ENCODE results near the gene PACSIN3. TPM values are rescaled to one million over a fixed set of nuclear protein-coding genes. Genes with fewer than 3 reads are reported as not detected.

Gene PACSIN3
- total RNA-seq, 1 donor from 2014 or later = 97.1 TPM

GRCh38 chr11:47176328-47177228, 9.7 kb downstream of the PACSIN3 start, which contains the start of gene ARFGAP2:
Gene ARFGAP2, minus strand, starts transcription at chr11:47176879. Its CDS starts 26 bp downstream, at chr11:47176853.
- Histone ChIP-seq H3K27me3 (ENCODE audit: control insufficient read depth, insufficient read depth, low read length) (no peaks in the 10 kb centered on the region), H3K36me3 (ENCODE audit: control insufficient read depth, insufficient read depth, low read length) (peaks cover 37% of the 10 kb centered on the region)

GRCh38 chr11:47175746-47176327, 10.4 kb downstream of the PACSIN3 start:
- peak; percentile 64 for FAIRE-seq
- peaks cover 39% of the 10 kb centered on the region for H3K36me3 ChIP-seq (ENCODE audit: control insufficient read depth, insufficient read depth, low read length)
- no peak for TF ChIP-seq CTCF (IDR thresholded peaks at IDR 0.05; ENCODE audit: insufficient read depth, low read length, severe bottlenecking)

More at GRCh38 chr11:47176328-47177228, 9.7 kb downstream of the PACSIN3 start, which contains the start of gene ARFGAP2:
- DNase-seq (ENCODE audit: low read depth) = peak; percentile 86
- no peak for FAIRE-seq
- no peak for TF ChIP-seq CTCF (IDR thresholded peaks at IDR 0.05; ENCODE audit: insufficient read depth, low read length, severe bottlenecking)
- H3K4me3 ChIP-seq (ENCODE audit: low read depth, low read length) = peak within 1 kb of the TSS; percentile 77

GRCh38 chr11:47172740-47173336, 13.4 kb downstream of the PACSIN3 start:
- Histone ChIP-seq H3K36me3 (ENCODE audit: control insufficient read depth, insufficient read depth, low read length) (peaks cover 39% of the 10 kb centered on the region), H3K4me3 (ENCODE audit: low read depth, low read length) (no peak overlapping the region), H3K27me3 (ENCODE audit: control insufficient read depth, insufficient read depth, low read length) (no peaks in the 10 kb centered on the region)
- no peak for TF ChIP-seq CTCF (IDR thresholded peaks at IDR 0.05; ENCODE audit: insufficient read depth, low read length, severe bottlenecking)
- FAIRE-seq (no peak), DNase-seq (ENCODE audit: low read depth) (no peak)

More at GRCh38 chr11:47175746-47176327, 10.4 kb downstream of the PACSIN3 start:
- peak; percentile 33 for DNase-seq (ENCODE audit: low read depth)
- Histone ChIP-seq H3K27me3 (ENCODE audit: control insufficient read depth, insufficient read depth, low read length) (no peaks in the 10 kb centered on the region), H3K4me3 (ENCODE audit: low read depth, low read length) (peak overlapping the region; percentile 77)

- FAIRE-seq (no peak), DNase-seq (ENCODE audit: low read depth) (no peak)
- peaks cover 46% of the 10 kb centered on the region for H3K36me3 ChIP-seq (ENCODE audit: control insufficient read depth, insufficient read depth, low read length)
- no peaks in the 10 kb centered on the region for H3K27me3 ChIP-seq (ENCODE audit: control insufficient read depth, insufficient read depth, low read length)
- H3K4me3 ChIP-seq (ENCODE audit: low read depth, low read length) = no peak overlapping the region
- no peak for TF ChIP-seq CTCF (IDR thresholded peaks at IDR 0.05; ENCODE audit: insufficient read depth, low read length, severe bottlenecking)
Observed at GRCh38 chr11:47171856-47172255, 14.4 kb downstream of the PACSIN3 start.

GRCh38 chr11:47171061-47171838, 15.0 kb downstream of the PACSIN3 start:
- FAIRE-seq (no peak), DNase-seq (ENCODE audit: low read depth) (no peak)
- Histone ChIP-seq H3K27me3 (ENCODE audit: control insufficient read depth, insufficient read depth, low read length) (no peaks in the 10 kb centered on the region), H3K36me3 (ENCODE audit: control insufficient read depth, insufficient read depth, low read length) (peaks cover 52% of the 10 kb centered on the region), H3K4me3 (ENCODE audit: low read depth, low read length) (no peak overlapping the region)
- TF ChIP-seq CTCF (IDR thresholded peaks at IDR 0.05; ENCODE audit: insufficient read depth, low read length, severe bottlenecking) = no peak

Data from bronchial epithelial cell (primary cell).